Measurements from ENCODE around the gene UBXN1. TPM values are rescaled to one million over a fixed set of nuclear protein-coding genes. Genes with fewer than 3 reads are reported as not detected.
A peak's percentile ranks its signal among the peaks of the same experiment; 100 is the strongest.

Gene UBXN1
- total RNA-seq, 4 donors from 2014 or later, result 120 to 184 (median 149) TPM

- no peaks in the 10 kb centered on the region for H3K9me3 ChIP-seq
- H3K4me1 ChIP-seq, result peaks cover 4 to 8% of the 10 kb centered on the region in 2 donors
- peaks cover 0 to 30% of the 10 kb centered on the region in 2 donors for H3K36me3 ChIP-seq
- no peaks in the 10 kb centered on the region for H3K27me3 ChIP-seq
- peak within 1 kb of the TSS in 2 of 3 donors; percentile 27 to 44 for H3K27ac ChIP-seq
- intact Hi-C loops (cut with DNase I), result loop anchor here (10.0 kb wide), 1 partner anchor 295 kb away; no protein-coding TSS in a partner anchor
- no peak for DNase-seq
- 67 to 74% methylated on average over 11 of the region's 11 CpGs for WGBS, 2 donors
- H3K4me3 ChIP-seq (replicated peaks in 1 of 3), result peak within 1 kb of the TSS in 1 of 3 donors; percentile 23
- TF ChIP-seq POLR2A (IDR thresholded peaks at IDR 0.05) (no peak), CTCF (IDR thresholded peaks at IDR 0.05) (no peak)
These were observed 10.7 kb upstream of the UBXN1 start, which contains the start of gene LRRN4CL for GRCh38 chr11:62689421-62690183. Gene LRRN4CL, minus strand, starts transcription at chr11:62689530. Its CDS starts 1,022 bp downstream, at chr11:62688508.

GRCh38 chr11:62688491-62688890 is 9.6 kb upstream of the UBXN1 start:
- peaks cover 0 to 29% of the 10 kb centered on the region in 2 donors for H3K36me3 ChIP-seq
- intact Hi-C loops (cut with DNase I), result no loop called here
- DNase-seq, result no peak

GRCh38 chr11:62687508-62688396 is 8.9 kb upstream of the UBXN1 start:
- DNase-seq, result no peak
- Histone ChIP-seq H3K27me3 (no peaks in the 10 kb centered on the region), H3K36me3 (peaks cover 0 to 22% of the 10 kb centered on the region in 2 donors), H3K4me3 (replicated peaks in 1 of 3) (peak overlapping the region in 1 of 3 donors; percentile 23), H3K9me3 (no peaks in the 10 kb centered on the region), H3K27ac (peak overlapping the region in 1 of 3 donors; percentile 27), H3K4me1 (peaks cover 4 to 8% of the 10 kb centered on the region in 2 donors)
- TF ChIP-seq CTCF (IDR thresholded peaks at IDR 0.05), result no peak
- intact Hi-C loops (cut with DNase I), result no loop called here
- 41 to 58% methylated on average over 12 to 36 of the region's 74 CpGs for WGBS, 2 donors

More at GRCh38 chr11:62688491-62688890, 9.6 kb upstream of the UBXN1 start:
- peaks cover 4 to 8% of the 10 kb centered on the region in 2 donors for H3K4me1 ChIP-seq
- H3K9me3 ChIP-seq, result no peaks in the 10 kb centered on the region
- no peaks in the 10 kb centered on the region for H3K27me3 ChIP-seq
- TF ChIP-seq CTCF (IDR thresholded peaks at IDR 0.05), result no peak
- TF ChIP-seq POLR2A (IDR thresholded peaks at IDR 0.05), result no peak
- 64 to 69% methylated on average over 1 of the region's 1 CpG for WGBS, 2 donors
- H3K27ac ChIP-seq, result peak overlapping the region in 2 of 3 donors; percentile 27 to 44
- H3K4me3 ChIP-seq (replicated peaks in 1 of 3), result peak overlapping the region in 1 of 3 donors; percentile 23

- Histone ChIP-seq H3K4me1 (peaks cover 6 to 14% of the 10 kb centered on the region in 2 donors), H3K4me3 (replicated peaks in 1 of 3) (no peak overlapping the region), H3K27ac (no peak overlapping the region), H3K27me3 (no peaks in the 10 kb centered on the region), H3K9me3 (no peaks in the 10 kb centered on the region), H3K36me3 (peaks cover 1 to 3% of the 10 kb centered on the region in 2 donors)
- no peak for TF ChIP-seq POLR2A (IDR thresholded peaks at IDR 0.05)
- TF ChIP-seq CTCF (IDR thresholded peaks at IDR 0.05), result no peak
- DNase-seq, result no peak
- intact Hi-C loops (cut with DNase I), result no loop called here
- 90 to 92% methylated on average over 6 to 7 of the region's 7 CpGs for WGBS, 2 donors
These were observed 3.6 kb upstream of the UBXN1 start for GRCh38 chr11:62682518-62682917.

Data from thyroid gland (tissue), 4 donors.